HEK293 (cell line): Measurements from ENCODE around the gene ACACB.

ENCODE experiments used
- BCL11A ChIP-seq: fragments of 450-650 bp; formaldehyde crosslinking; IDR thresholded peaks from 2 replicates; pipeline ENCODE4 v1.5.1; 2016; ENCODE audit warnings: low read depth, missing biosample characterization, missing genetic modification characterization
- KLF8 ChIP-seq: fragments of 450-650 bp; formaldehyde crosslinking; IDR thresholded peaks from 2 replicates; pipeline ENCODE4 v1.5.1; 2016; ENCODE audit warnings: missing biosample characterization, missing genetic modification characterization
- PATZ1 ChIP-seq: fragments of 450-650 bp; formaldehyde crosslinking; IDR thresholded peaks from 2 replicates; pipeline ENCODE4 v1.5.1; 2016; ENCODE audit warnings: missing biosample characterization, missing genetic modification characterization
- REST ChIP-seq: fragments of 450-650 bp; formaldehyde crosslinking; IDR thresholded peaks from 2 replicates; pipeline ENCODE4 v1.5.1; 2016; ENCODE audit warnings: missing biosample characterization, missing genetic modification characterization
- SCRT2 ChIP-seq: fragments of 450-650 bp; formaldehyde crosslinking; IDR thresholded peaks from 2 replicates; pipeline ENCODE4 v1.5.1; 2016; ENCODE audit warnings: missing biosample characterization, missing genetic modification characterization
- SP7 ChIP-seq: fragments of 450-650 bp; formaldehyde crosslinking; IDR thresholded peaks from 2 replicates; pipeline ENCODE4 v1.5.1; 2016; ENCODE audit warnings: missing biosample characterization, missing genetic modification characterization
- WT1 ChIP-seq: fragments of 450-650 bp; formaldehyde crosslinking; IDR thresholded peaks from 2 replicates; pipeline ENCODE4 v1.5.1; 2016; ENCODE audit warnings: missing biosample characterization, missing genetic modification characterization
- ZBTB1 ChIP-seq: fragments of 450-650 bp; formaldehyde crosslinking; IDR thresholded peaks from 2 replicates; pipeline ENCODE4 v1.5.1; 2016; ENCODE audit warnings: missing biosample characterization, missing genetic modification characterization
- ZBTB10 ChIP-seq: fragments of 450-650 bp; formaldehyde crosslinking; IDR thresholded peaks from 2 replicates; pipeline ENCODE4 v1.5.1; 2016; ENCODE audit warnings: missing biosample characterization, missing genetic modification characterization
- ZBTB20 ChIP-seq: fragments of 450-650 bp; formaldehyde crosslinking; IDR thresholded peaks from 2 replicates; pipeline ENCODE4 v1.5.1; 2016; ENCODE audit warnings: missing biosample characterization, missing genetic modification characterization
- ZBTB26 ChIP-seq: fragments of 450-650 bp; formaldehyde crosslinking; optimal IDR thresholded peaks from 2 replicates; pipeline ENCODE3; 2016; ENCODE audit warnings: missing biosample characterization, mild to moderate bottlenecking, missing genetic modification characterization
- ZBTB6 ChIP-seq: fragments of 450-650 bp; formaldehyde crosslinking; IDR thresholded peaks from 2 replicates; pipeline ENCODE4 v1.5.1; 2017; ENCODE audit warnings: missing biosample characterization, missing genetic modification characterization
- ZBTB7A ChIP-seq: fragments of 450-650 bp; formaldehyde crosslinking; IDR thresholded peaks from 2 replicates; pipeline ENCODE4 v1.5.1; 2016; ENCODE audit warnings: low read depth, missing biosample characterization, missing genetic modification characterization
- ZEB2 ChIP-seq: fragments of 450-650 bp; formaldehyde crosslinking; IDR thresholded peaks from 2 replicates; pipeline ENCODE4 v1.5.1; 2016; ENCODE audit warnings: missing biosample characterization, missing genetic modification characterization
- ZFP69B ChIP-seq: fragments of 450-650 bp; formaldehyde crosslinking; IDR thresholded peaks from 2 replicates; pipeline ENCODE4 v1.5.1; 2016; ENCODE audit warnings: missing biosample characterization, missing genetic modification characterization
- ZIC2 ChIP-seq: fragments of 450-650 bp; formaldehyde crosslinking; IDR thresholded peaks from 2 replicates; pipeline ENCODE4 v1.5.1; 2016; ENCODE audit warnings: missing biosample characterization, missing genetic modification characterization
- ZNF157 ChIP-seq: fragments of 450-650 bp; formaldehyde crosslinking; IDR thresholded peaks from 2 replicates; pipeline ENCODE4 v1.5.1; 2016; ENCODE audit warnings: missing biosample characterization, missing genetic modification characterization
- ZNF2 ChIP-seq: fragments of 450-650 bp; formaldehyde crosslinking; IDR thresholded peaks from 2 replicates; pipeline ENCODE4 v1.5.1; 2016; ENCODE audit warnings: missing biosample characterization, missing genetic modification characterization
- ZNF211 ChIP-seq: fragments of 450-650 bp; formaldehyde crosslinking; IDR thresholded peaks from 2 replicates; pipeline ENCODE4 v1.5.1; 2016; ENCODE audit warnings: low read depth, missing biosample characterization, missing genetic modification characterization
- ZNF416 ChIP-seq: fragments of 450-650 bp; formaldehyde crosslinking; IDR thresholded peaks from 2 replicates; pipeline ENCODE4 v1.5.1; 2016; ENCODE audit warnings: missing biosample characterization, missing genetic modification characterization
- ZNF423 ChIP-seq: fragments of 450-650 bp; formaldehyde crosslinking; IDR thresholded peaks from 2 replicates; pipeline ENCODE4 v1.5.1; 2016; ENCODE audit warnings: missing biosample characterization, missing genetic modification characterization
- ZNF449 ChIP-seq: fragments of 450-650 bp; formaldehyde crosslinking; IDR thresholded peaks from 2 replicates; pipeline ENCODE4 v1.5.1; 2017; ENCODE audit warnings: missing biosample characterization, mild to moderate bottlenecking, missing genetic modification characterization, moderate library complexity
- ZNF561 ChIP-seq: fragments of 450-650 bp; IDR thresholded peaks from 2 replicates; pipeline ENCODE4 v1.5.1; 2018; ENCODE audit warnings: missing biosample characterization, missing genetic modification characterization, borderline replicate concordance
- ZNF600 ChIP-seq: fragments of 450-650 bp; formaldehyde crosslinking; IDR thresholded peaks from 2 replicates; pipeline ENCODE4 v1.5.1; 2016; ENCODE audit warnings: missing biosample characterization, missing genetic modification characterization
- ZNF837 ChIP-seq: fragments of 450-650 bp; formaldehyde crosslinking; IDR thresholded peaks from 2 replicates; pipeline ENCODE4 v1.5.1; 2016; ENCODE audit warnings: missing biosample characterization, missing genetic modification characterization
- ZXDB ChIP-seq: fragments of 450-650 bp; formaldehyde crosslinking; IDR thresholded peaks from 2 replicates; pipeline ENCODE4 v1.5.1; 2016; ENCODE audit warnings: missing biosample characterization, missing genetic modification characterization

ACACB gene

GRCh38 chr12:109310247-109311125 lies 194.1 kb downstream of the ACACB start (continued):
- peak; percentile 81 for TF ChIP-seq ZXDB (tag by site-specific recombination)
- peak; percentile 35; the same call in 1 of the 2 replicates for TF ChIP-seq WT1 (tag by site-specific recombination)
- TF ChIP-seq PATZ1 (tag by site-specific recombination): peak; percentile 92
- TF ChIP-seq ZNF561 (tag by site-specific recombination): peak; percentile 42; the same call in 1 of the 2 replicates
- TF ChIP-seq ZNF837 (tag by site-specific recombination): no peak
- peak; percentile 56; the same call in 1 of the 2 replicates for TF ChIP-seq ZNF600 (tag by site-specific recombination)
- TF ChIP-seq ZEB2 (tag by site-specific recombination): peak; percentile 83
- peak; percentile 46; the same call in 1 of the 2 replicates for TF ChIP-seq KLF8
- TF ChIP-seq ZBTB1: 0 out of 2 replicates have a peak, but pooled peaks have one; percentile 40
- 0 out of 2 replicates have a peak, but pooled peaks have one; percentile 9 for TF ChIP-seq BCL11A (tag by site-specific recombination)
- TF ChIP-seq REST (tag by site-specific recombination): 0 out of 2 replicates have a peak, but pooled peaks have one; percentile 23
- 0 out of 2 replicates have a peak, but pooled peaks have one; percentile 27 for TF ChIP-seq SCRT2 (tag by site-specific recombination)
- TF ChIP-seq ZNF423: 0 out of 2 replicates have a peak, but pooled peaks have one; percentile 11
- peak; percentile 89 for TF ChIP-seq SP7
- peak; percentile 22; the same call in 1 of the 2 replicates for TF ChIP-seq ZBTB7A
- TF ChIP-seq ZNF157 (tag by site-specific recombination): no peak
- 0 out of 2 replicates have a peak, but pooled peaks have one; percentile 9 for TF ChIP-seq ZNF449
- peak; percentile 74; the same call in 1 of the 2 replicates for TF ChIP-seq ZBTB6 (tag by site-specific recombination)
- TF ChIP-seq ZBTB26 (tag by site-specific recombination): peak; percentile 81
- TF ChIP-seq ZNF2 (tag by site-specific recombination): peak; percentile 68
- TF ChIP-seq ZBTB10: peak; percentile 79
- TF ChIP-seq ZIC2: peak; percentile 44
- TF ChIP-seq ZNF416 (tag by site-specific recombination): 0 out of 2 replicates have a peak, but pooled peaks have one; percentile 46
- 0 out of 2 replicates have a peak, but pooled peaks have one; percentile 67 for TF ChIP-seq ZFP69B (tag by site-specific recombination)
- TF ChIP-seq ZBTB20 (tag by site-specific recombination): peak; percentile 85; the same call in 1 of the 2 replicates
- TF ChIP-seq ZNF211: no peak
